Astrocyte (in vitro differentiated cells and primary cell): Measurements from ENCODE around the gene ATAD5. TPM values are rescaled to one million over a fixed set of nuclear protein-coding genes. Genes with fewer than 3 reads are reported as not detected.

Source experiments
- DNase-seq: peaks from one replicate; pipeline ENCODE4 v3.0.0-alpha.2; 2010; ENCODE audit warnings: low read depth
- FAIRE-seq: peaks from 2 replicates; lab custom pipeline; 2011; peaks lifted over from hg19 to GRCh38; lab: Jason Lieb, UNC
- H2AFZ ChIP-seq: 2 replicates; pipeline ENCODE4 v1.6.0; 2012; ENCODE audit warnings: low read depth, low read length, inconsistent platforms
- H3K27ac ChIP-seq: 2 replicates; pipeline ENCODE4 v1.5.1; 2011; ENCODE audit warnings: low read depth, low read length, inconsistent platforms
- H3K27me3 ChIP-seq: 2 replicates; pipeline ENCODE4 v1.6.0; 2011; ENCODE audit warnings: low read length, inconsistent platforms; ENCODE audit not compliant: insufficient read depth
- H3K36me3 ChIP-seq: 2 replicates; pipeline ENCODE4 v1.5.1; 2011; ENCODE audit warnings: low read length, inconsistent platforms; ENCODE audit not compliant: insufficient read depth
- H3K4me1 ChIP-seq: 2 replicates; pipeline ENCODE4 v1.5.1; 2011; ENCODE audit warnings: low read length, inconsistent platforms; ENCODE audit not compliant: insufficient read depth
- H3K4me2 ChIP-seq: 2 replicates; pipeline ENCODE4 v1.6.0; 2012; ENCODE audit warnings: low read length, inconsistent platforms
- H3K4me3 ChIP-seq: 2 replicates; pipeline ENCODE4 v1.5.1; 2011; ENCODE audit warnings: low read depth, mild to moderate bottlenecking, low read length, inconsistent platforms; ENCODE audit not compliant: insufficient read depth
- H3K79me2 ChIP-seq: 2 replicates; pipeline ENCODE4 v1.6.0; 2012; ENCODE audit warnings: mild to moderate bottlenecking, low read length, inconsistent platforms; ENCODE audit not compliant: insufficient read depth
- H3K9ac ChIP-seq: 2 replicates; pipeline ENCODE4 v1.6.0; 2012; ENCODE audit warnings: mild to moderate bottlenecking, low read length, inconsistent platforms
- H3K9me3 ChIP-seq: 2 replicates; pipeline ENCODE4 v1.5.1; 2012; ENCODE audit warnings: low read depth, mild to moderate bottlenecking, low read length, inconsistent platforms; ENCODE audit not compliant: insufficient read depth
- H4K20me1 ChIP-seq: 2 replicates; pipeline ENCODE4 v1.6.0; 2012; ENCODE audit warnings: low read length, inconsistent platforms; ENCODE audit not compliant: insufficient read depth
- H3K27ac Mint-ChIP-seq: one replicate; pipeline ENCODE4 v1.8.0; 2021; ENCODE audit warnings: mild to moderate bottlenecking, mixed read lengths; ENCODE audit not compliant: unreplicated experiment
- H3K27me3 Mint-ChIP-seq: one replicate; pipeline ENCODE4 v1.8.0; 2021; ENCODE audit warnings: low read depth, mixed read lengths; ENCODE audit not compliant: unreplicated experiment
- H3K36me3 Mint-ChIP-seq: one replicate; pipeline ENCODE4 v1.8.0; 2021; ENCODE audit warnings: low read depth, mixed read lengths; ENCODE audit not compliant: unreplicated experiment
- H3K4me1 Mint-ChIP-seq: one replicate; pipeline ENCODE4 v1.8.0; 2021; ENCODE audit warnings: low read depth, mixed read lengths; ENCODE audit not compliant: unreplicated experiment
- H3K4me3 Mint-ChIP-seq: one replicate; pipeline ENCODE4 v1.8.0; 2021; ENCODE audit warnings: mild to moderate bottlenecking, moderate library complexity, mixed read lengths; ENCODE audit not compliant: unreplicated experiment
- H3K9me3 Mint-ChIP-seq: one replicate; pipeline ENCODE4 v1.8.0; 2021; ENCODE audit warnings: mild to moderate bottlenecking, mixed read lengths; ENCODE audit not compliant: unreplicated experiment
- EZH2 ChIP-seq: IDR thresholded peaks from 2 replicates; pipeline ENCODE4 v1.6.1; 2012; ENCODE audit warnings: mild to moderate bottlenecking, low read length, inconsistent platforms; ENCODE audit not compliant: insufficient read depth
- total RNA-seq: library from RNA; stranded (reverse); gene quantifications from 2 replicates; pipeline ENCODE4 v1.2.1, GENCODE V29; 2021
- TF ChIP-seq, protein P1 (sequence below): IDR thresholded peaks from 2 replicates; pipeline ENCODE4 v1.5.1; 2011; ENCODE audit warnings: low read depth, mild to moderate bottlenecking, inconsistent platforms, low read length, moderate library complexity; ENCODE audit not compliant: insufficient read depth

ATAD5 gene
- total RNA-seq, 1 donor from 2014 or later, result 2.6 TPM

DNA sequence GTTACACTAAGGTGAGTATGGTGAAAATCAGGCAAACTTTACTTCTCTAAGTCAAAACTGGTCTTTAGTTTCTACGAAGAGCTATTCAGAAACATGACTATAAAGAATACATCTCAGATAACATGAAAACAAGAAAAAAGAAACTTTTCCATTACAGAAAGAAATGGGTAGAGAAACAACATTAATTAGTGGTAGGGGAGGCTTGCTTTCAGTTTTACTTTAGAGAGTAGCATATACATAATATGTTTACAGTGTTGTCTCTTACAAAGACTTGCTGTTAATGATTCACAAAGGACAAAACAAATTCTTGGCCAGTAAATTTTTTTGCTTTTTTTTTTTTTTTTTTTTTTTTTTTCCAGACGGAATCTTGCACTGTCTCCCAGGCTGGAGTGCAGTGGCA, 41.5 kb upstream of the ATAD5 start:
- Mint-ChIP-seq H3K9me3 (no peaks in the 10 kb centered on the region), H3K27ac (no peak overlapping the region), H3K27me3 (no peaks in the 10 kb centered on the region), H3K36me3 (peaks cover 9% of the 10 kb centered on the region), H3K4me1 (peaks cover 8% of the 10 kb centered on the region), H3K4me3 (no peak overlapping the region)
- TF ChIP-seq EZH2, result no peak
- TF ChIP-seq, protein P1, sequence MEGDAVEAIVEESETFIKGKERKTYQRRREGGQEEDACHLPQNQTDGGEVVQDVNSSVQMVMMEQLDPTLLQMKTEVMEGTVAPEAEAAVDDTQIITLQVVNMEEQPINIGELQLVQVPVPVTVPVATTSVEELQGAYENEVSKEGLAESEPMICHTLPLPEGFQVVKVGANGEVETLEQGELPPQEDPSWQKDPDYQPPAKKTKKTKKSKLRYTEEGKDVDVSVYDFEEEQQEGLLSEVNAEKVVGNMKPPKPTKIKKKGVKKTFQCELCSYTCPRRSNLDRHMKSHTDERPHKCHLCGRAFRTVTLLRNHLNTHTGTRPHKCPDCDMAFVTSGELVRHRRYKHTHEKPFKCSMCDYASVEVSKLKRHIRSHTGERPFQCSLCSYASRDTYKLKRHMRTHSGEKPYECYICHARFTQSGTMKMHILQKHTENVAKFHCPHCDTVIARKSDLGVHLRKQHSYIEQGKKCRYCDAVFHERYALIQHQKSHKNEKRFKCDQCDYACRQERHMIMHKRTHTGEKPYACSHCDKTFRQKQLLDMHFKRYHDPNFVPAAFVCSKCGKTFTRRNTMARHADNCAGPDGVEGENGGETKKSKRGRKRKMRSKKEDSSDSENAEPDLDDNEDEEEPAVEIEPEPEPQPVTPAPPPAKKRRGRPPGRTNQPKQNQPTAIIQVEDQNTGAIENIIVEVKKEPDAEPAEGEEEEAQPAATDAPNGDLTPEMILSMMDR, result no peak
- no peaks in the 10 kb centered on the region for H3K9me3 ChIP-seq
- no peak for FAIRE-seq
- H2AFZ ChIP-seq, result no peak overlapping the region
- H3K4me1 ChIP-seq, result peaks cover 5% of the 10 kb centered on the region
- H3K9ac ChIP-seq, result no peak overlapping the region
- H4K20me1 ChIP-seq, result no peaks in the 10 kb centered on the region
- H3K79me2 ChIP-seq, result no peaks in the 10 kb centered on the region
- no peak overlapping the region for H3K27ac ChIP-seq
- DNase-seq, result no peak
- no peaks in the 10 kb centered on the region for H3K27me3 ChIP-seq
- H3K4me3 ChIP-seq, result no peak overlapping the region
- no peak overlapping the region for H3K4me2 ChIP-seq
- H3K36me3 ChIP-seq, result peaks cover 27% of the 10 kb centered on the region

DNA sequence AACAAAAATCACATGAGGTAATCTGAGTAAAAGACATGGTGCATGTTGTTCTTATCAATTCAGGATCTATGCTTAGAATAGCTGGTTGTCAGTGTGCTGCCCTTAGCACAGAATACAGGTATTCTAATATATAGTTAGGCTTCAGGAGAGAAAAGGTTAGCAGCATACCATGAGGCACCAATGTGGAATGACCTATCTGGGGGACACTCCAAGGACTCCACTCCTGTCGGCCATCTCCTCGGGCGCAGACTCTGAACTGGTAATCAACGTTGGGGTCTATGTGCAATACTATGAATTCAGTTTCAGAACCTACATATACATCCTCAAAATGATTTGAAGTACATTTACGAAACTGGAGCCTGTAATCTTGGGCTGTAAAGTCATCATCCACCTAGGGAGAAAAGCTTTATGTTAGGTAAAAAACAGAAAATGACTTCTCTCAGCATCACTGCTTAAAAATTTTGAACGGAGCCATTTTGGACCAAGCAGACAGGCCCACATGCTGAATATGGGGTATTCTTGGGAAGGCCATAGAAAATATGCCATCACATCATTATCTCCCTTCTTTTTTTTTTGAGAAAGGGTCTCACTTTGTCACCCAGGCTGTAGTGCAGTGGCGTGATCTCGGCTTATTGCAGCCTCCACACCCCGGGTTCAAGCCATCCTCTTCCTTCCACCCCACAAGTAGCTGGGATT, 38.3 kb upstream of the ATAD5 start:
- peak overlapping the region; percentile 22 for H3K27ac Mint-ChIP-seq
- H3K4me3 Mint-ChIP-seq, result no peak overlapping the region
- Histone ChIP-seq H3K9me3 (no peaks in the 10 kb centered on the region), H3K27me3 (no peaks in the 10 kb centered on the region), H3K4me1 (peaks cover 5% of the 10 kb centered on the region), H4K20me1 (no peaks in the 10 kb centered on the region), H3K27ac (no peak overlapping the region), H3K79me2 (no peaks in the 10 kb centered on the region), H2AFZ (no peak overlapping the region), H3K4me3 (no peak overlapping the region), H3K36me3 (peaks cover 26% of the 10 kb centered on the region), H3K9ac (no peak overlapping the region), H3K4me2 (no peak overlapping the region)
- H3K9me3 Mint-ChIP-seq, result no peaks in the 10 kb centered on the region
- DNase-seq (no peak), FAIRE-seq (no peak)
- peaks cover 9% of the 10 kb centered on the region for H3K36me3 Mint-ChIP-seq
- TF ChIP-seq EZH2, result no peak
- TF ChIP-seq, protein P1, result no peak
- peaks cover 6% of the 10 kb centered on the region for H3K4me1 Mint-ChIP-seq
- H3K27me3 Mint-ChIP-seq, result no peaks in the 10 kb centered on the region

DNA sequence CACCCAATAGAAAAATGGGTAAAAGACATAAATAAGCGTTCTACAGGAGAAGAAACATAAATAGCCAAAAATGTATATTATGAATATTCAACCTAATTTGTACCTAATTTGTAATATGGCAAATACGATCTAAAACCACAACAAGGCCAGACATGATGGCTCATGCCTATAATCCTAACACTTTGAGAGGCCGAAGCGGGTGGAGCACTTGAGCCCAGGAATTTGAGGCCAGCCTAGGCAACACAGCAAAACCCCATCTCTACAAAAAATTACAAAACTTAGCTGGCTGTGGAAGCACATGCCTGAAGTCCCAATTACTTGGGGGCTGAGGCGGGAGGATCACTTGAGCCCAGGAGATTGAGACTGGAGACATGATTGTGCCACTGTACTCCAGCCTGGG, 37.4 kb upstream of the ATAD5 start:
- no peak for TF ChIP-seq EZH2
- TF ChIP-seq, protein P1, result no peak
- Histone ChIP-seq H2AFZ (no peak overlapping the region), H3K27me3 (no peaks in the 10 kb centered on the region), H3K9me3 (no peaks in the 10 kb centered on the region), H3K4me1 (no peaks in the 10 kb centered on the region), H4K20me1 (no peaks in the 10 kb centered on the region), H3K79me2 (no peaks in the 10 kb centered on the region), H3K9ac (no peak overlapping the region), H3K4me3 (no peak overlapping the region), H3K36me3 (peaks cover 26% of the 10 kb centered on the region), H3K4me2 (no peak overlapping the region), H3K27ac (no peak overlapping the region)
- DNase-seq, result no peak
- no peak overlapping the region for H3K27ac Mint-ChIP-seq
- H3K9me3 Mint-ChIP-seq, result no peaks in the 10 kb centered on the region
- no peak for FAIRE-seq
- no peak overlapping the region for H3K4me3 Mint-ChIP-seq
- H3K4me1 Mint-ChIP-seq, result peaks cover under 1% of the 10 kb centered on the region
- peaks cover 6% of the 10 kb centered on the region for H3K36me3 Mint-ChIP-seq
- H3K27me3 Mint-ChIP-seq, result no peaks in the 10 kb centered on the region
